NCI-H524 treated with DMSO at 0.1 percent for 48 hours (cell line): Measurements from ENCODE around the gene MS4A10.
"Not testable (repeated sequence)": the region's sequence is repeated elsewhere in the genome, so short reads cannot be mapped to it uniquely, and the experiment has no call there.

Experiments used
- DNase-seq: peaks from one replicate; lab custom pipeline; 2025; lab: John Stamatoyannopoulos, UW

Gene MS4A10

DNA sequence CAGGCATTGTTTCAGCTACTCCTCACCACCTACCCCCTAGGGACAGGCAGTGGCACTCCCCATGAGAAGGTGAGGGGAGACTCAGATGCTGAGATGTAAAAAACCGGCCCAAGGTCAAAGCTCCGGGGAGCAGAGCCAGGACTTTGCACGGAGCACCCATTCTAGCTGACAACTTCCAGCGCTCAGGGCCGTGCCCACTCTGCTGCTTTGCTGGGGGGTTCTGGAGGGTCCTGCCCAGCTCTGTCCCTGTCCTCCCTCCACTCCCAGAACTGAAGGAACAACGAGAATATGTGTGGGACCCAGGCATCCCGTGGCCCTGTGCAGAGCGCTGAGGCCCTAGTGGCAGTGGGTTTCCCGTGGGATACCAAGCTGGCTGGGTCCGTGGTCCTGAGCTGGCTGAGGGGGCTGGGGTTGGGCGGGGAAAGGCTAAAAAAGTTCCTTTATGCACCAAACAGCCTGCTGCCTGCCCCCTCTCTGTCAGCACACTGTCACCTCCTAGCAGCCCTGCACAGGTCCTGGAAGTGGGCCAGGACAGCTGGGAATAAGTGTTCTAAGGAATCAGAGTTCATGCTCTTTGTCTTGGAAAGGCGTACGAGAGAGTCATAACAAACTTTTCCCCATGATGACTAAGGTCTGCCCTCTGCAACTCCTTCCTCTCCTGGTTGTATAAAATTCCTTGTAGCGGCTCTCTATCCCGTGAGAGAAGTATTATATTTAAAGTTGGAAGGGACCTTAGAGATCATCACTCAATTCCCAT, 1.9 kb downstream of the MS4A10 start:
- no peak for DNase-seq

DNA sequence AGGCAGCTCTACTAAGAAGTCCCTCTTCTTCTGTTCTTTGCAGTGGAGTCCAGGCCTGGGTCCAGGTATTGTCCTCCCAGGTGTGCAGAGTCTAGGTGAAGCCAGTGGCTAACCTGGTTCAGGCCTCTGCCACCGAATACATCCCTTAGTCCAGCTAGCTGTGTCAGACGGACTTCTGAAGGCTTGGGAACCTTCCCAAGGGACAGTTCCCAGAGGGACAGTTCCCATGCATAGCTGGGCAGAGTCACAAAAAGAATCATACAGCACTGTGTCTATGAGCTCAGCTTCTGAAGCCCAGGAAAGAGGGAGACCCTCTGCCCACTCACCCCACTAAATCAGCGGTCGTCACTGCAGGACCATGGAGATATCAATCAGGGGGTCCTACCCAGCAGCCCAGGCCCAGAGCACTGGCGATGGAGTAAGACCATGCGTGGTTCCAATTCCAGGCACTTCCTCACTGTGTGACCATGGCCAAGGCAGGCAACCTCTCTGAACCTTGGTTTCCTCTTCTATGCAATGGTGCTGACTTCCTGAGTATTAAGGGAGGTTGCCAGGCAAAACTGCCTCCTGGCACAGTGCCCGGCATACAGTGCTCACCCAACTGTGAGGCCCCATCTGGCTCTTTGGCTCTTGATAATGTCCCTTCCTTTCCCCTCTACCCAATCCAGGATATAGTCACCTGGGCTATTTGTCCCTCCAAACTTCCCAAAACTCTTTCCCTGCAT, 3.4 kb downstream of the MS4A10 start:
- peak; percentile 7 for DNase-seq

DNA sequence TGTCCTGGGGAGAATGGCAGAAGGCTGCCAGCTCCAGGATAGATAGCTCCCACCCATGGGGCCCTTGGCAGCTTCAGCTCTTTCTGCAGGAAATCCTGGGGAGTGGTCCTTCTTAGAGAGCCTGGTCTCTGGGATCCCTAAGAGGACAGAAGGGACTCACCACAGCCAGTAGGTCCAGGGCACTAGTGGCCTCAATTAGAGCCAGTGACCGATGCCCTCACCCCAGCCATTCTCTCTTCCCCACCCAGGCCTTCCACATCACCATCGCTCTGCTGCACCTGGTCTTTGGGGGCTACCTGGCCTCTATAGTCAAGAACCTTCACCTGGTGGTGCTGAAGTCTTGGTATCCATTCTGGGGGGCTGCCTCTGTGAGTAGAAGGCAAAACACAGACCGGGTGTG, 5.6 kb downstream of the MS4A10 start:
- DNase-seq, result no peak

DNA sequence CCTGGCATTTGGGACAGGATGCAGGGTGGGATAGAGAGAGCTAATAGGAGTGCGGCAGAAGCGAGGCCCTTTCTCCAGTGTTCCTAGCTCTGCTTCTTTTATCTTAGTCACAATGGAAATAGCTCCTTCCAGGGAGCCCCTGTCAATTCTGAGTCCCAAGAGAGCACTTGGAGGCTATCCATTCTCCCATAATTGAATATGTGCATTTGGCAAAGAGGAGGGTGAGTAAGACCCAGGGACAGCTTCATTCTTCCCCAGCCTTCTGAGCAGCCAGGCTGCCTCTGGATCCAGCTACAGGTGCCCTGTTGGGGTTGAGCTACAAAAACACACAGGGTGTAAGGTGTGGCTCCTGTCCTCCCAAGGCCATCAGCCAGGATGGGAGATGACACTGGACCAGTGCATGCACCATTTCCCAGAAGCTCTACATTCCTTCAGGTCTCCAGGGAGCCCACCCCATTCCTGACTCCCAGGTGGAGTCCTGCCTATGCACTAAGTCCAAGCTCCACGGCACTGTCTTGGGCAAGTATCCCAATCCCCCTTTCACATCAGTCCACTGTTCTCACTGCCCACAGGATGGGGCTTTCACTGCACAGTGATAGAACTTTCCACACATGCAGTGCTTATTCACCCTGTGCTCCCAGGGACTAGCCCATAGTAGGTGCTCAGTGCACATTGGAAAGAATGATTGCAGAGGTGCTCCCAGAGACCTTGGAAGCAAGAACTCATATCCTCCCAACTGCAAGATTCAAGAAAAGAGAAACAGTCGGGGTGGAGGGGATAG, 6.2 kb downstream of the MS4A10 start:
- DNase-seq, result no peak

DNA sequence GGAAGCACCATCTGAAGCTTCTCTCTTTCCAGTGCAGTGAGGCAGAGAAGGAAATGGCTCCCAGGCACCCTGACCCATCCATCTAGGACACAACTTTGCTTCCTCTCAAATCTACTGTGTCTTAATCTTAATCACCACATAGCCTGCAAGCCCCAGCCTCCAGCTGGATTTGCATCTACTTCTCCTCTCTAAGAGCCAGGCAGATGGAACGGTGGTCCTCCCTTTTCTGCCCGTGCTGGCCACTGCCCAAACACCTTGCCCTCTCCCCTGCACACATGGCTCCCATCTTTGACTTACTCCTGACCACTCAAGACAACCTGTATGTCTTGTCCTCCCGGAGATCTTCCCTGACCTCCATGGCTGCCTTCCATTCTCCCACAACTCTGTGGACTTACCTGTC, 7.4 kb downstream of the MS4A10 start:
- DNase-seq, result no peak

DNA sequence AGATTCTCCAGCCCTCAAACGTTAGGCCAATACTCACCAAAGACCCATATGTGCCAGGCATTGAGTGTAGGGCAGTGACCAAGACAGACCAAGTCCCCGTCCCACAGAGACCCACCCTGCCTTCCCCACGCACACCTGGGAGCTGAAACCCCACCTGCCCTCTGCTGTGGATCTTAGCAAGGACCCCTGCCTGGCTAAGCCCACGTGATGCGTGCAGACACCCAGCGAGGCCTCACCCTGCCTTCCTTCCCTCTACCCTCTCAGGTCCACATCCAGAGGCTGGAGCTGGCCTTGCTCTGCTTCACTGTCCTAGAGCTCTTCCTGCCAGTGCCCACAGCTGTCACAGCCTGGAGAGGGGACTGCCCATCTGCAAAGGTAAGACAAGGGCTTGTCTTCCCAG, 10.2 kb downstream of the MS4A10 start:
- no peak for DNase-seq

DNA sequence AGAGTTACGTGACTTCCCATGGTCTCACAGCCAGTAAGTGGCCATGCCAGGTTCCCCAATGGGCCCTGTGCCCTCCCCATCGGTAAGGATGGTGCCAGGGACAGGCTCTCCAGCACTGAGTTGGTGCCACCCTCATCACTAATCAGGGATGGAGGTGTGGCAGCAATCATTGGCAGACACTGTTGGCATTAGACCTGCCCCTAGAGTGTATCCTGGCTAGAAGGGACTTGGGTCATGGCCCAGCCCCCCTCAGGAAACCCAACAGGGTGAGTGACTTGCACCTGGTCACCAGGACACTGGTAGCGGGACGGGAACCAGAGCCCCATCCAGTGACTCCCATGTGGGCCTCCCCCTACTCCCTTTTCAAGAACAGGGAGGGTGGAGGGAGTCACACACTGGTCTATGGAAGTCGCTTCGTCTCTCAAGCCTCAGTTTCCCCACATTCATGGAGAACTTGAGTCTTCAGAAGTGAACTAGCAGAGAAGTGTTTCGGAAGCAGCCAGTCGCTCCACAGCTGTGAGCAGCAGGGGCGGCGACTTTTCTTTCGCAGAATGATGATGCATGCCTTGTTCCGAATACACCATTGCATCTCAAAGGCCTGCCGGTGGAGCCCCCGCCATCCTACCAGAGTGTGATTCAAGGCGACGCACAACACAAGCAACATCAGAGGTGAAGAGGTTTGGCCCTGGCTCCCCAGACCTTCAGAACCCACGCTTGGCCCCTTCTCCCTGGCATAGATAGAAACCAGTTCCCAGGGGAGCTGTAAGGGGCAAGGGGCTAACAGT, 12.9 kb downstream of the MS4A10 start:
- DNase-seq, result no peak

DNA sequence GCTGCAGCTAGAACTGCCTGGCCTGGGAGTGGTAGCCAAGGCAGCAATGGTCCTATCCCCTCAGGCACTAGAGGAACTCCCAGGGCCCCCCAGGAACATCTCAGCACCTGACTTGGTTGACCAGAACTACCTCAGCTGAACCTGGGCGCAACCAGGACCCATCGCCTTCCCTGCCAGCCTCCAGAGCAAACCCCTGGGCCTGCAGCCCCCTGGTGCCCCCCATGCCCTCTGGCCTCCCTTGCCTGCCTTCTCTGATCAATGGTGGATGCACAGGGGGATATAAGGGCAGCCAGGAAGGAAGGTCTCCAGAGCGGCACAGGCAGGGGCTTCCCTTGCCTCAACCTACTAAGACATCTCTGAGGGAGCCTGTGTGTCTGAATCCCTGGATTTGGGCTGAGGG, 13.5 kb downstream of the MS4A10 start:
- no peak for DNase-seq

DNA sequence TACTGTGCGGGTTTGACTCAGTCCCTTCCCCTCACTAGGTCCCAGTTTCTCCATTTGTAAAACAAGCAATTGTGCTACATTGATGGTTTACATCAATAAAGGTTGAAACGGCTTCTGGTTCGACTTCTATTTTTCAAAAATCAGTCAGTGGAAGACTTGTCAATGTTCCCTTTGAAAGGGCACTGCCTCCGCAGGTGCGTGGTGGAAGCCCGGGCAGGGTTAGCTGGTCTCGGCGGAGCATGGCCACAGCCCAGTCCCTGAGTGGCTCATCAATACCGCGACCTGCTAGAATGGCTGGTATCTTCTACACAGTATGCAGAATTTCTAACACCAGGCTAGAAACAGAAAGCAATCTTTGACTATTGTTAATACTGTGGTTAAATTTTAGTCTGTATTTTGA, 16.1 kb downstream of the MS4A10 start:
- no peak for DNase-seq

DNA sequence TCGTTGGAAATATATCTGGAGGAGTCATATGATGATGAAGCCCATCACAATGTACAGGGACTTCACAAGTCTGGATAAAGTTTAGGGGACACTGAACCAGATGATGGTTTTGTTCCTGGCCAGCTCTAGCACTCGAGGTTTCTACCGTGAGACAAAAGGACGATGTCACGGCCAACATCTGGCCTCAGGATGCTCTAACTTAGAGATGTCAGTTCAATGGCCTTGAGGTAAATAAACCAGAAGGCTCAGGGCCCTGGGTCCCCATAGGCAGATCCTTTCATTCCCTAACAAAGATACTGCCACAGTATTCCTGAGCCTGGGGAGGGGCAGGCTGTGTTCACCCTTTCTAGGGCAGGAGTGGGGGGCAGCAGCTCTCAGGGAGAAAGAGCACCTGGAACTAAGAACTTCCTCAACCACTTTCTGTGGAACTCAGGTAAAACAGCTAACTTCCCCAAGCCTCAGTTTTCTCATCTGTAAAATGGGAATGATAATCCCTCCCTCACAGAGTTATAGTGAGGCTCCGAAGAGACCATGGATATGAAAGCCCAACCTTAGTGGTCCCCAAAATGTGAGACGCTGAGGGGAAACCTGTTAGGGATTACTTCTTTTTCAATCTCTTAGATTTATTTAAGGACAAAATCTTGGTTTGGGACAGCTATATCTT, 18.3 kb downstream of the MS4A10 start:
- no peak for DNase-seq

DNA sequence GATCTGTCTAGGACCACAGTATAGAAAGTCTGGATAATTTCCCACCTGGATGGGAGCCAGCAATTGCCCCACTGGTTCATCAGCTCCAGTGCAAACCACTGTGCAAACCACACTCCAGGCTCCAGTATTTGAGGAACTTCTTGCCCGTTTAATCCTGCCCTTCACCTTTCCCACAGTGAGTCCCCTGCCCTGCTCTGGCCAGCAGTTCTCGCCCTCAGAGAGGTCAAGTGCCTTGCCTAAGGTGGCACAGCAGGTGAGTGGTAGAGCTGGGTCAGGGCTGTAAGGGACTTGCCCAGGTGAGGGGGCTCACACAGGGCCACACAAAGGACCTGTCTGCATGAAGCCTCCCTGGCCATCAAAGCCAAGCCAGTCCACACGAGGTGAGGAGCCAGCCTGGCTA, 24.1 kb downstream of the MS4A10 start:
- no peak for DNase-seq

DNA sequence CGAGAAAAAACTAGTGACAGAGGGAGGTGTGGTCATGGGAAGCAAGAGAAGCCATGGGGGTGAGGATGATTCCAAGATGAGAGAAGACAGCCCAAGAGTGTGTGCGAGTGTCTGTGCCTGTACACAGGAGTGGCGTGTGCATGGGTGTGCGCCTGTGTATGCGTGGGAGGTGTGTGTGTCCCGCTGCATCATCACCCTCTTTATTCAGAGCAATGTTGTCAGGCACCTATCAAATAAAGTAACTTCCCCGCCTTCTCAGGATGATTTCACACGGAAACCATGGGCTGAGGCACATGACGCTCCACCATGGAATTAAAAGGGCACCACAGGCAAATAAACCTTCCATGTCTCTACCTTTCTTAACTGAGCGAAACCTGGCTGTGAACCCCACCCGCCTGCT, 24.6 kb downstream of the MS4A10 start:
- DNase-seq, result no peak

DNA sequence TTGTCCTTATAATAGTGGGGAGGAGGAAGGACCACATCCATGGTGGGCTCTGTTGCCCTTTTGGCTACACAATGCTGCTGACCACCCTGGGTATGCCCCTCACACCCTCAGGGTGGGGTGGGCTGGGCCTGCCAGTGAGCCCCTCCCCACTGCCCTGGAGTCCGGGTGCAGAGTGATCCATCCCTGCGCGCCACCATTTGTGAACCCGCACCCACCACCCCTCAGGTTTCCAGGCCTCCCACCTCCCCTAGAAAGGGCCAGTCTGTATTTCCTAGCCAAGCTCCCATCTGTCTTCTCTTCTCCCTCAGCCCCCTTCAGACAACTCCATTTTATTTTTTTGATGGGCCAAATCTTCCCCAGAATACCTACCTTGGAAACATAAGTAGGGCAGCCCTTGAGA, 25.0 kb downstream of the MS4A10 start:
- DNase-seq, result no peak

DNA sequence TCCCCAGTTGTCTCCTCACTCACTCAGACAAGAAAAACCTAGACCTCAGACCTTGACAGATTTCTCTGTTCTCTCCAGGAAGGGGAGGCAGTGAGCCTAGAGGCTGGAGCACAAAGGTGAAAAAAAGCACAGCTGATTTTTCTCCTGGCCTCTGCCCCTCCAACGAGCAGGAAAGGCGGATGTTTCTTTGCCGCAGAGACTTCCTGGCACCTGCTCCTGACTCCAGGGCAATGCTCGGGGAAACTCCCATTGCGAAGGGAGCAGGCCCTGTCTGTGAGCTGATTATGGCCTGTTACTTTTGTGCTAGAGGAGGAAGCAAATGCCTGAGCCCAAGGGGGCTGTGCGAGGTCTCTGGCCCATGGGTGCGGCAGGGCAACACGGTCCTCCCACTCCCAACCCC, 25.4 kb downstream of the MS4A10 start:
- no peak for DNase-seq

DNA sequence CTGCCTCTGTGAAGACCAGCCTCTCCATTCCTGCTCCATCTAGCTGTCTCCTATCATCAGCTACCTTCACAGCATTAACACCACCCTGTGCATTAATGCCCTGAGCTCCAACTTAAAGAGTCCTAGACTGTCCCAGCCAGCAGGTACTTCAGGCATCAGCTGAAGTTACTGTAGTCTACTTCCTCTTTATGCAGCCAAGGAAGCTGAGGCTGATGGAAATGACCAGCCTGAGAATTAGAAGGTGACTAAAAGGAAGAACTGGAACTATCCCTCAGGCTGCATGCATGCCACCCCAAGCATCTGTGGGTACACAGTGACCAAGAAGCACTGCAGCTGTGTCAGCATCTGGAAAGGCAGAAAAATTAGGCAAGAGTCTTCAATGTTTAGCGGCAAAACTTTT, 28.2 kb downstream of the MS4A10 start:
- DNase-seq, result no peak

DNA sequence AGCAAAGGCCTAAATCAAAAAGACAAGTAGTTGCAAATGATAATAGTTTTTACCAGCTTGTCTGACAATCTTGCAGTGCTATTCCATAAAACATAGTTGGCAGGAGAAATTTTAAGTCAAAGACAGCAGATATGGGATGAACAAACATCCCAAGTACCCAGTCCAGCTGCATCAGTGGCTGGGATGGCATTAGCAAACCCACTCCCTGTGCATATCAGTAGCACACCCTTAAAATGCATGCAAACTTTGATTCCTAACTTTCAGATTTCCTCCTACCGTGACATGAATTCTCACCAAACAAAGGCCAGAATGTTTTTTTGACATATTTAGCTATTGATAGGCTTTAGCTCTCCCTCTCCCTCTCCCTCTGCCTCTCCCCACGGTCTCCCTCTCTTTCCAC, 29.0 kb downstream of the MS4A10 start:
- DNase-seq, result no peak

DNA sequence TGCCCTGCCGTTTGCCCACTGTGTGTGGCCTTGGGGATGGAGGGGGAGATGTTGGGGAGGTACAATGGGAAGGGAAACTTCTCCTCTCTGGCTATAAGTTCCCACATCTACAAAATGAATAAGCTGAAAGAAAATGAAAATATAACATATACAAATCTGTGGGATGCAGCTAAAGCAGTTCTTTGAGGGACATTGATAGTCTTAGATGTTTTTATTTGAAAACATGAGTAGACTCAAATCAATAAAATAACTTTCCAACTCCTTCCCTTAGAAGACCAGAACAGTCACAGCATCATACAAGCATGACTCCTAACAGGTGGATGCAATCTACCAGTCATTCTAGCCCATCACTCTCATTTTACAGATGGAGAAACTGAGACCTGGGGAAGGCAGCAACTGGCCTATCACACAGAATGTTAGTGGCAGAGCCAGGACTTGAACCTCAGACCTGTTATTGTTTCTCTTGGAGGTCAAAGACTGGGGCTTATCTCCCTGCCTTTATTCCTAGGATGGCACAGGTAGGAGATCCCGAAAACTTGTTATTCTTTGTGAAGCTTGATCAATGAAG, 31.5 kb downstream of the MS4A10 start:
- DNase-seq, result no peak

DNA sequence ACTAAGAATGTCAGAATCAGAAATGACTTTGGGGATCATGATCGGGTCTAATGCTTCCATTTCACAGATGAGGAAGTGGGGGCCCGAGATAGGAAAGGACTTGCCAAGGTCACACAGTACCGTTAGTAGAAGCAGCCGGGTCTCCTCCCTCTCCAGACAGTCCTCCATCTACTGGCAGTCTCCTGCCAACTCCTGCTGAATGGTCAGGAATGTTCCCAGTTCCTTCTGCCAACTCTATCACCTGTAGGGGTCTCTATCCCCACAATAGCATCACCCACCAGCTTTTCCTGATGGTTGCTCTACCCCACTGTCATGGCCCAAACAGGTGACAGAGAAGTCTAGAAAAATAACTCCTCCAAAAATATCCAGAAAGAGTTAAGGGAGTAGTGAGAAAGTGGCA, 32.9 kb downstream of the MS4A10 start:
- no peak for DNase-seq

DNA sequence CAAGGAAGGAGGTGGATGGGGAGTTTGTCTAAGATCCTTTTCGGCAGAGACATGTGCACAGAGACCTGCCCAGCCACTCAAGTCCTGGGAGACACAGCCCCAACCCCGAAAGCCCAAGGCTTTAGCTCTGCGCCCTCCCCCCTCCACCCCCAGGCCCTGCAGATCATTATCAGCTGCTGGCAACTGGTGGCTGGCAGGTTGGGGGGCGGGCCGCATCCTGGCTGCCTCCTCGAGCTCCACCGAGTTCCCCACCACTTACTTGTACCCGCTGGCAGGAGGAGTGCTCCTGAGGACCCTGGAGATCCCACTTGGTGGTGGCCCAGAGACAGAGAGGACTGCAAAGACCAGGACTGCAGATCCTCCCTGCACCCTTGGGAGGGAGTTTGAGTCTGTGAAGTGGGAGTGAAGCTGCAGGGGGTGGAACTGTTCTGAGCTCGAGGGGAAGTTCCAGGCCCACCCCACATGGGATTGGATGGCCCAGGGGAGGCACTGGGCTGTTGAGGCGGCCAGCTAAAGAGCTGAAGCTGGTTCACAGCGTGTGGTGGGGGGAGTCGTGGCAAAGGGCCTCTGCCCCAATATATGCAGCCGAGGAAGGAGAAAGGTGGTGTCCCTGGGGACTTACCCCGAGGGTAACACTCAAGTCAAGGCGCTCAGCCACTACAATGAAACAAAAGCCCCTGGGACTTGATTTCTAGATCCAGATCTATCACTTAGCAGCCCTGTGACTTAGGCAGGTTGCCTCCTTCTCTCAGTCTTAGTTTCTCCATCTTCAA, 36.9 kb downstream of the MS4A10 start:
- no peak for DNase-seq

DNA sequence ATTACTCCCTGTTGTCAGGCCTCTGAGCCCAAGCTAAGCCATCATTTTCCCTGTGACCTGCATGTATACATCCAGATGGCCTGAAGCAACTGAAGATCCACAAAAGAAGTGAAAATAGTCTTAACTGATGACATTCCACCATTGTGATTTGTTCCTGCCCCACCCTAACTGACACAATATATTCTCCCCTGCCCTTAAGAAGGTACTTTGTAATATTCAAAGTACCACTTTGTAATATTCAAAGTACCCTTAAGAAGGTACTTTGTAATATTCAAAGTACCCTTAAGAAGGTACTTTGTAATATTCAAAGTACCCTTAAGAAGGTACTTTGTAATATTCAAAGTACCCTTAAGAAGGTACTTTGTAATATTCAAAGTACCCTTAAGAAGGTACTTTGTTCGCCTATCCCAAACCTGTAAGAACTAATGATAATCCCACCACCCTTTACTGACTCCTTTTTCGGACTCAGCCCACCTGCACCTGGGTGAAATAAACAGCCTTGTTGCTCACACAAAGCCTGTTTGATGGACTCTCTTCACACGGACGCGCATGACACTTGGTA, 38.7 kb downstream of the MS4A10 start:
- not testable (repeated sequence) for DNase-seq
